ENCODE measurements around the gene GH1.

The GH1 gene

DNA sequence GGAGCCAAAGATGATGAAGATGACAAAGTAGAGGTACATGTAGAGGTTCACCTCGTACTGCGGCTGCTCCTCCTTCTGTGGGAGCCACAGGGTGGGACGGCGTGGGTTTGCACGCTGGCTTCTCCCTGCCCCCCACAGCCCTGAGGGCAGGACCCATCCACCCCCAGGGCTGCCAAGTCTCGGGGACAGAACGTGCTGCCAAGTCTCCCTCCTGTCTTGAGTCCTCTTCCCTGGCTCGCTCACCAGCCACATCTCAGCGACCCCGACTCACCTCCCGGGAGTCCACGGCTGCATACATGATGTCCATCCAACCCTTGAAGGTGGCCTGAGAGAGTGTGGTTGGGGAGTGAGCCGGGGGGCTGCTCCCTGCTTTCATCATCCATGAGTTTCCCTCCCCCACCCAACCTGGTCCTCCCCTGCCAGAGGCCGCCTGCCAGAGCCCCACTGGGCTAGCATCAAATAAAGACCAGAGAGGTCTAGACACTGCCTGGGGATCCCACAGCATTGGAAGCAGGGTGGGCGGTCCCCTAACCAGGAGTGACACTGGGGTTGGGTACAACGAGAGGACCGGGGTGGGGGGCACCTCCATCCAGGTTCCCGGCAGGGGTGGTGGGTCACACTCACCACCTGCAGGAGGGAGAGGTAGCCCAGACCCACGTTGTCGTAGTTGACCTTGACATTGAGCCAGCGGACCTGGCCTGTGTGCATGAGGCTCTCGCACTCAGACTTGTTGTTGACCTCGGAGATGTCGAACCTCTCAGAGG lies 26.3 kb upstream of the GH1 start:
- DNase-seq (ENCODE audit: low read depth) = no peak

DNA sequence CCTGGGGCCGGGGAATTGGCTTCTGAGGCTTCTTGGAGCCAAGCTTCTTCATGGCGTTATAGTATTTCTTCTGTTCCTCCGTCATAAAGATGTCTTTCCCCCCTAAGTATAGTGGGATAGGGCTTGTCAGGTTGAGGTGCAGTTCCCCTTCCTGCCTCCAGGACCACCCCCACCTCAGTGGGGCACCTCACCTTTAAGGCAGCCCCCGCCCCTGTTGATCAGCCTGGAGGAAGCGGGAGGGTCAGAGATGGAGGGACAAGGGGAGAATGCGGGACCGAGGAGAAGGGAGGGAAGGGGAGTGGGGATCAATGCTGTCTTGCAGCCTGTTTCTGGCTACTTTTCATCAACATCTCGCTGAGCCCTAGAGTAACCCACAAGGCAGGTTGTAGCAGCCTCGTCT lies 25.1 kb upstream of the GH1 start:
- DNase-seq (ENCODE audit: low read depth) = no peak

DNA sequence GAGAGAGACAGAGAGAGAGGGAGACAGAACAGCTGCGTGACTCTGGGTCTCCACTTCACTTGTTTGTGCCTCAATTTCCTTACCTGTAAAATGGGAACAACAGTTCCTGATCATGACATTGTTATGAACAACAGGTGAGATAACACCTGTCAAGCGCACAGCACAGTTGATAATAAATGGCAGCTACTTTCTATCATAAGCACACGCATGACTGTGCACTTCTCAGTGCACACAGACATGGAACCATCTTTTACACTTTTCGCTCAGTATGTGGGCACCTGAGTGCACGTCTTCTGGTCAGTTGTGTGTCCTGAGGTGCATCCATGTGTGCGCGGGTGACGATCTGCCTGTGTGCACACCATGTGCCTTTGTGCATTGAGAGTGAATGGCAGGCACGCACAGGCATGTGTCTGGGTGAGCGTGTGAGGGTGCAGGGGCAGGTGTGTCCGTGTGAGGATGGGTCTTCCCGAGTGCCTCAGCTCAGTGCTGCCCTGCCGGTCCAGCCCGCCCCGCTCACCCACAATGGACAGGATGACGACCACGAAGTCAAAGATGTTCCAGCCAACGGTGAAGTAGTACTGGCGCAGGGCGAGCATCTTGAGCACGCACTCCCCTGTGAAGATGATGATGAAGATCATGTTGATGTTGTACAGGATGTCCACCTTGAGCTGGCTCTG lies 23.8 kb upstream of the GH1 start:
- DNase-seq (ENCODE audit: low read depth) = no peak

DNA sequence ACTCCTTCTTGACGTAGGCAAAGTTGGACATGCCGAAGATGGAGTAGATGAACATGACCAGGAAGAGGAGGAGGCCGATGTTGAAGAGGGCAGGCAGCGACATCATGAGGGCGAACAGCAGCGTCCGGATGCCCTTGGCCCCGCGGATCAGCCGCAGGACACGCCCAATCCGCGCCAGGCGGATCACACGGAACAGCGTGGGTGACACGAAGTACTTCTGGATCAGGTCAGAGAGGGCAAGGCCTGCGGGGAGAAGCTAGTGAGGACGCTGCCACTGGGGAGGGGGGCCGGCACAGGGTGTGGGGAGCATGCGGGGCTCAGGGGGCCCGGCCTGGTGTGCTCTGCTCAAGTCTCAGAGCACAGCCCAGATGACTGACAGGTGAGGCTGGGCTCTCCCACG lies 23.1 kb upstream of the GH1 start:
- no peak for DNase-seq (ENCODE audit: low read depth)

DNA sequence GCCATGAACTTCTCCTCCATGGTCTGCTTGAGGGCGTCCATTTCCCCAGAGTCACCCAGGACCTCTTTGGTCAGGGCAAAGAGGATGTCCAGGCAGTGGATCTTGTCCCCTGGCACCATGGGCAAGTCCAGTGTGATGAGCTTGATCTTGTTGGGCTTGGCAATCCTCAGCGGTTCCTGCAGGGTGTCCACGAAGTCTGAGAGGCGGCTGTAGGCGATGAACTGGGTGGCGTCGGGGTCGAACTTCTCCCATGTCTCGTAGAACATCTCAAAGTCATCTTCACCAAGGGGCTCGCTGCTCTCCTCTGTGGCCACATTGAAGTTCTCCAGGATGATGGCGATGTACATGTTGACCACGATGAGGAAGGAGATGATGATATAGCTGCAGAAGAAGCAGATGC lies 22.5 kb upstream of the GH1 start:
- DNase-seq (ENCODE audit: low read depth) = no peak

DNA sequence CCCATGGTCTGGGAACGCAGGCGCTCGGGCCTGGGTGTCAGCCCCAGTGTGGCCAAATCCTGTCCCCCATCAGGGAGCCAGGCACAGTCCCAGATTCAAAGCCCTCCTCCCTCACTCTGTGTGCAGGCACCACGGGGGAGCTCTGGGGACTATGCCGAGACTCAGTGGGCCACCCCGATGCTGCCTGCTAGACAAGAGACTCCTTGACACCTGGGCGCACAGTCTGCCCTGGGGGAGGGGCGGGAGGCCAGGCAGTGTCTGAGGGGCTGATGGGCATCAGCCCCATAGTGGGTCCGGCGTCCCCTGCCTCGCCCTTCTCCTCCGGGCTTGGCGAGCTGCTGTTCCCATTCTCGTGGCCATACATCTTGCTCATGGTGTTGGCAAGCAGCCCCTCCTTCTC lies 21.9 kb upstream of the GH1 start:
- no peak for DNase-seq (ENCODE audit: low read depth)

DNA sequence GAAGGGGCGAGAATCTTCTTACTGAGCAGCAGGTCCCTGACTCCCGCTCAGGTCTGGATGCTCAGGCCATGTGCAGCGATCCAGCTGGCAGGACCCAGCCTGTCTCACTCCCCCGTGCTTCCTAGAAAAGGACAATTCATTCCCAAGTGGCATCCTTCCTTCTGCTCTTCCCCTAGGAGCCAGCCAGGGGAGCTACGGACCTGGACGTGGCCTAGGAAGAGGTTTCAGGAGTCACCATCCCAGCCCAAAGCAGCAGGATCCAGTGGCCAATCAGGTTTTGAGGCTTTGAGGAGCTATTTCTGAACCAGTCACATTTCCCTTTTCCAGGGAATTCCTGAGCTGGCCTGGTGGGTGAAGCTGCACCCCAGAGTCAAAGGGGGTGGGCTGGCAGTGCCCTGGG lies 21.2 kb upstream of the GH1 start:
- no peak for DNase-seq (ENCODE audit: low read depth)

DNA sequence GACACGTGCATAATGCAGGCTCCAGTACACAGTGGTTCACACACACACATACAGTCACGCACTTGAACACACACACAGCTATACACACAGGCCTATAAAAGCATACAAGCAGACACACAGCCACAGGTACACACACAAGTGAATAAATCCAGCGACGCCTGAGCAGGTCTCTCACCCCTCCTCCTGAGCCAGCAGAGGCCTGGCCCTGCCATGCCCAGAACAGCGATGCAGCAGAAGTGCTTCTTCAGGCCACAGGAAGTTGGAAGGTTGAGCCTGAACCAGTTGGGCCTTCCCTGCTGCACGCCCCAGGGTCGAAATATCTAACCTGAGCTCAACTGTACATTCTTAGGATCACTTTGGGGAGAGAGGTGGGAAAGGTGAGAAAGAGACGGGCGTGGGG lies 20.8 kb upstream of the GH1 start:
- DNase-seq (ENCODE audit: low read depth) = no peak

DNA sequence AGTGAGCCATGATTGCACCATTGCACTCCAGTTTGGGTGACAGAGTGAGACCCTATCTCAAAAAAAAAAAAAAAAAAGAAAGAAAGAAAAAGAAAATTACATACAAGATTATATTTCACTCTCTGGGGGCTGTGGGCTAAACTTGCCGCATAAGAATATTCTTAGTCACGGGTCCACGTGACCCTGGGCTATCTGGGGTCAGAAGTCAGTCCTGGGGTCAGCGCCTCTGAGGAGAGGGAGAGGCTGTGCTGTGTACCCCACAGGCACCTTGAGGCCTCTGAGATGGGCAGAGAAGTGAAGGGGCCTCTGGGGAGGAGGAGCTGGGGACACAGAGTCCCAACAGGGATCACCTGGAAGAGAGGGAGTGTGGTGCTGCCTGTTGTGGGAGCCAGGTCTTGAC lies 19.3 kb upstream of the GH1 start:
- no peak for DNase-seq (ENCODE audit: low read depth)

DNA sequence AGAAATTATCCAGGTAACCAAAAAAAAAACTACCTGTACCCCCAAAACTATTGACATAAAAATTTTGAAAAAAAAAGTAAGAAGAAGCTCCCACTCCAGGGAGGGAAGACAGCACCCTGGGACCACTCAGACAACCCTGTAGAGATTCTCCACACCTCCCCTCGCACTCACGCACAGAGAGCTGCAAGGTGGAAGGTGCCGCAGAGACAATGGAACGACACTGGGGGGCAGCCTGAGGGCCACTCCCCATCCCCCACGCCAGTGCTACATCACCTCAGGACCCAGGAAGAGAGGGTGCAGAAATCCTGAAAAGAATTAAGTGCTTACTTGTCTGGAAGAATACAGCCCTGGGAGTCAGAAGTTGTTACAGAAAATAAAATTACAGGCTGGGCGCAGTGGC lies 18.7 kb upstream of the GH1 start:
- DNase-seq (ENCODE audit: low read depth) = no peak

DNA sequence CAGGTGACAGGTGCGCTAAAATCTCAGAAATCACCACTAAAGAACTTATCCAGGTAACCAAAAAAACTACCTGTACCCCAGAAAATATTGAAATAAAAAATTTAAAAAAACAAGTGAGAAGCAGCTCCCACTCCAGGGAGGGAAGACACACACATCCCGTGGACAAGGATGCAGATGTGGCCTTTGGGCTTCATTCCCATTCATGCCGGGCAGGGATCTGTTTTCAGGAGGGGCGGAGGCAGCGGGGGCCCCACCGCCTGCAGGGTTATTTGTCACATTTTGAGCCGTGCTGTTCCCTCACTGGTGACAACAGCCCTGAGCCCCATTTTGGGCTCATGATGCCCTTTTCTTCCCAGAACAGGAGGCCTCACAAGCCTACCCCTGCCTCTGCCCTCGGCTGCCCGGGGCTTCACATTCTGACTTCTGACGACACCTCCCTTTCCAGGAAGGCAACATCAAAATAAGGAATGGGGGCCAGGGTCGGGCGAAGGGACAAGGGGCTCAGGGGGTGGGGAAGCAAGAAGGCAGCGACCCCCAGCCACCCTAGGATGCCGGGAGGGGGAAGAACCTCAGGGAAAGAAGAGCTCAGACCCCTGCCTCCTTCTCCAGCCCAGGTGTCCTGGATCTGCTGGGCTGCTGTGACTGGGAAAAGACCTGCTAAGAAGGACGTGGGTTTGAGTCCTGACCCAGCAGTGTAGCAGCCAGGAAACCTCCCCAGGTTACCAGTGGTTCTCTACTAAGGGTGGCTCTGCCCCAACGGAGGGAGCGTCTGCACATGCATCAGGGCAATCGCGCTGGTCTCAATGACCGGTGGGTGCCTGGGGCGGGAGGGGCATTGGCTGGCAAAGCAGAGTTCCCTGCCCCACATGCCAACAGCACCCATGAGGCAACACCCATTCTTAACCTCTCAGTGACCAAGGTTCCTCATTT lies 15.8 kb upstream of the GH1 start:
- no peak for DNase-seq (ENCODE audit: low read depth)

DNA sequence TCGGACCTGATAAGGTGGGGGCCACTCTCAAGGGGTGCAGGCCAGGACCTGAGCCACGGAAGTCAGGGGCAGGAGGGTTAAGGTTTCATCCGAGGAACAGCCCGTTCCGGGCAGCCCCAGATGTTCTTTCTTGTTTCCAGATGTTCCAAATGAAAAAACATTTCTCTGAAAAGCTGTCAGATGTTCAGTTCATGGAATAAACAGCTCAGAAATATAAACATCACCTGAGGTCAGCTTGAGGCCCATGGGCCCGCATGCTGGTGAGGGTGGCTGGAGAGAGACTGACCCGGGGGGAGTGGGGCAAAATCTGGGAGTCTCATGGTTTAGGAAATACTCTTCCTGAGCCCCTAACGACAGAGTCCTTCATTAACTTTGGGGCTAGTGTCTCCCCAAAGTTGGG lies 15.0 kb upstream of the GH1 start:
- no peak for DNase-seq (ENCODE audit: low read depth)

DNA sequence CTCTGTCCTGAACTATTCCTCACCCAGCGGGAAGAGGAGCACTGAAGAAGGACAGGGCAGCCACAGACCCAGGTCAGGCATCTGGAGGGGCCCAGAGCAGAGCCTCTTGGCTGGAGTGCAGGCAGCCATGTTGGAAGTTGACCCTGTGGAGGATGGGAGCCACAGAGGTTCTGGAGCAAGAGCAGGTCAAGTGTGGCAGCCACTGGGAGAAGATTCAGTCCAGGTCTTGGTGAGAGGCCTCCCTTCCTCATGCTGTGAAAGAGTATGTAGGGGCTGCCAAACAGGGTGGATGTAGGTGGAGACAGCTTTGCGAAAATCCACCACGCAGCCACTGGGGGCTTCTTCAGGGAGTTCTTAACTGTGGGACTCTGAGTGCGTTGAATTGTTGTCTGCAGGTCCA lies 14.1 kb upstream of the GH1 start:
- no peak for DNase-seq (ENCODE audit: low read depth)

DNA sequence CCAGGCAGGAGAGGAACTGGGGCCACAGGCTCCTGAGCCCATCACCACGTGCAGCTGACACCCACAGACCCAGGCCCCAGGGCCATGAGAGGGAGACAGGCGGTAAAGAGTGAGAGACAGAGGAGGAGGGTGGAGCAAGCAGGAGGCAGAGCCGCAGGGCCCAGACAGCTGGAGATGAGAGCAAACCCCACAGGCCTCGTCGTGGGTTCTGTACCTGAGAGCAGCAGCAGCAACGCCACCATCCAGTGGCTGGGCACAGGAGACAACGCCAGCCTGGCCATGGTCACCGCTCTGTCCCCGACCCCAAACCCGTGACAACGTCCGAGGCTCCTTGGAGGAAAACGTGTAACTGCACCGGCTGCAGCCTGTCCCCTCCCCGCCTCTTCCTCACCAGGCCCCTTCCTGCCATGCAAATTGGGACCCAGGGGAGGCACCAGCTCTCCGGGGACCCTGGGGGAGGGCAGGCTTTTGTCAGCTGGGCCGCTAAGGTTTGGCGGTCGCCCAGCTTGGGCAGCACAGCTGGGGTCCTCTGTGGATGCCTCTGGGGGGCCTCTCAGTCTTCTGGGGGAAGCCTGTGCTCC lies 13.4 kb upstream of the GH1 start, which contains the start of gene CD79B:
Gene CD79B (minus strand): TSS at position 351 of the 581 bp plus-strand sequence. CDS start 70 bp downstream, at position 281.
- DNase-seq (ENCODE audit: low read depth) = no peak

DNA sequence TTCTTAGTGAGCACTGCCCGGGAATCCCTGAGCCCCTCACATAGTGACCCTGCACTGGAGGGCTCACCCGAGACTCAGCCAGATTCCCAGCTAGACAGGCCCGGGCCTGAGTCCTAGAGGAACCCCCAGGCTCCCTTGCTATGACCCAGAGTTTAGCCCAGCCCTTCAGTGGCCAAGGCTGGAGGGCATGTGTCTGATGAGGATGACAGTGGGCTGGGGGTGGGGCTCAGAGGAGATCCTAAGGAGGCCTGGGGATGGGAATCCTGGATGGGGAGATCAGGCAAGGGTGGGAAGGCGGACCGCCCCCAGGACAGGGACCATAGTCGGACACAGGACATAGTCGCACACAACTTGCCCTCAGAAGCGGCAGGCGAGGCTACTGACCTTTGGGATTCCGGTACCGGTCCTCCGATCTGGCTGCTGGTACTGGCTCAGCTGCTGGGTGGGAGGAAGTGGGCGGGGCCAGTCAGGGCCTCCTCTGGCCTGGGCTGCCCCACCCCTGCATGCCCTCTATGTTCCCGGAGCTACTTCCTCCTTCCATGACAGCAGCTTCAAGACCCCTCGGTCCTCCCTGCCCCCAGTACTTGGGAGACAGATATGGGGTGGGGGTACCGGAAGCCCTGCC lies 12.4 kb upstream of the GH1 start:
- DNase-seq (ENCODE audit: low read depth) = peak; percentile 50

DNA sequence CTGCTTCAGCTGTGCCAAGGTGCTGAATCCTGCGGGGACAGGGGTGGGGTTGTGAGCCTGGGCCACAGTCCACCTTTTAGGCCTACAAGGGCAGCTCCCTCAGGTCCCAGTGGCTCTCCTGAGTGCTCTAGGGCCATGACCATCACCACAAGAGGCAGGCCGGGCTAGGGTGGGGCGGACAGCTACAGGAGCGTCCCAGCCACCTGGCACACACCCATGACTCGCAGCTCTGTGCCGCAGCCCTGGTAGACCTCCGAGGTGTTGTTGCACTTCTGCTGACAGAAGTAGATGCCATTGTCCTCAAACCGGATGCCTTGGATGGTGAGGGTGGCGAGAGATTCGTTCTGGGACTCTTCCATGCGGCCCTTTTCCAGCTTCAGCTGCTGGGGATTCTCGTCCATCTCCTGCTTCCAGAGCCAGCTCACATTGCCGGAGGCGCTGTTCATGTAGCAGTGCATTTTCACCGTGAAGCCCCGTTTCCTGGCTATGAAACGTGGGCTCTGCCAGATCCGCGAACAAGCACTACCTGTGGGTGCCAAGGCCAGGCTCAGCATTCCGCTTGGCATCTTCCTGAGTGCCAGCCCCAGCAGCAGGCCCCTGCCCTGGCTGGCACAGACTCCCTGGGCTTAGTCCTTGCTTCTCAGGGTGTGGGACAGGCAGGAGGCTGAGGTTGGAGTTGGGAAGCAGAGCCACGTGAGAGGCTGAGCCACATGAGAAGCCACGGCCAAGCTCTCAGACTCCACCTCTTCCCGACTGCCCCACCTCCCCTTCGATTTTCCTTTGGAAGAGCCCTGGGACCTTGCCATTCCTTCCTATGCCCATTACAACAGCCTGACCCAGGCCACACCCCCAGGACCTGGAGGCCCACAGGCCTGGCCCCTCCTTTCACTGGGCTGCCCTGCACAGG lies 11.5 kb upstream of the GH1 start:
- DNase-seq (ENCODE audit: low read depth) = no peak

DNA sequence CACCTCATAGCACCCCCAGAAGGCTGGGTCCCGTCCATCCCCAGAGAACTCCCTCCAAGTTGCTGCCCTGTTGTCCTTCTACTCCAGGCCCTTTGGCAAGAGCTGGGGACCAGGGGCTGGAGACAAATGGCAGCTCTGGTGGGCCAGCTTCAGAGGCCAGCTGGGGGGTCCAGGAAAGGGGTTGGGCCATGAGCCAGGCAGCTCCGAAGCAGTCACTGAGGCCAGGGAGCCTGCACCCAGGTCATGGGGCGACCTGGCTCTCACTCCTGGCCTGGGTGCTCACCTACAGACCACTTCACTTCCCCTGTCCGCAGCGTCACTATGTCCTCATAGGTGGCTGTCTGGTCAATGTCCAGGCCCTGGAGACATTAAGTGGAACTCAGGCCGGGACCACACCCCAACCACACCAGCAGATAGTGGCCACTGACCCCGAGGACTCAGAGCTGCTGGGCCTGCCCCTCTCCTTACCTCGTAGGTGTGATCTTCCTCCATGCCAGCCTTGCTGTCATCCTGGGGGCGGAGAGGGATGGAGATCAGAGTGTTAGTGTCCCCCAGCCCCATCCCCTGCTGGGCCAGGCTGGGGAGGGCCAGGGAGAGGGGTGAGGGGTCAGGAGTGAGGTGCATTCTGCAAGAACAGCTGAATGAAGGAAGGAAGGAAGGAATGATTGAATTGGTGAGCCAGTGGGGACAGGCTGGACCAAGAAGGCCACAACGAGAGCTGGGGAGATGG lies 10.5 kb upstream of the GH1 start:
- no peak for DNase-seq (ENCODE audit: low read depth)

DNA sequence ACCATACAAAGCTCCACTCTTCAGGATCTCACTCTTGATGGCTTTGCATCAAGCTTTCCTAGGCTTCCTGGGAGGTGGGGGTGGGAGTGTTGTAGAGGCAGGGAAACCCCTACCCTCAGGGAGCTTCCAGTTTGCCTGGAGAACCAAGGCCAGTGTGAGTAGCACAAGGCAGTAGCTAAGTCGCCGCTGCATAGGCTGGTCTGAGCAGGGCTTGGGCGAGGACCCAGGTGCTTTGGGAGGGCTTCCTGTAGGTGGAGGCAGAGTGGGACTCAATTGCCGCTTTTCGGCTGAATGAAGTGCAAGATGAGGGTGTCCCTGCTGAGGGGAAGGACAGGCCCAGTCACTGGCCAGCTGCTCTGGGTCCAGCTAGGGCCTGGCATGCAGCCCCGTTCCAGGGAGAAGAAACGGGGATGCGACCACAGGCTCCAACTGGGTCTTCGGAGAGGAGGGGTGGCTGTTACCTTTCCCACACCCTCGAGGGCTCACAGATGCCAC lies 9.6 kb upstream of the GH1 start:
- no peak for DNase-seq (ENCODE audit: low read depth)

DNA sequence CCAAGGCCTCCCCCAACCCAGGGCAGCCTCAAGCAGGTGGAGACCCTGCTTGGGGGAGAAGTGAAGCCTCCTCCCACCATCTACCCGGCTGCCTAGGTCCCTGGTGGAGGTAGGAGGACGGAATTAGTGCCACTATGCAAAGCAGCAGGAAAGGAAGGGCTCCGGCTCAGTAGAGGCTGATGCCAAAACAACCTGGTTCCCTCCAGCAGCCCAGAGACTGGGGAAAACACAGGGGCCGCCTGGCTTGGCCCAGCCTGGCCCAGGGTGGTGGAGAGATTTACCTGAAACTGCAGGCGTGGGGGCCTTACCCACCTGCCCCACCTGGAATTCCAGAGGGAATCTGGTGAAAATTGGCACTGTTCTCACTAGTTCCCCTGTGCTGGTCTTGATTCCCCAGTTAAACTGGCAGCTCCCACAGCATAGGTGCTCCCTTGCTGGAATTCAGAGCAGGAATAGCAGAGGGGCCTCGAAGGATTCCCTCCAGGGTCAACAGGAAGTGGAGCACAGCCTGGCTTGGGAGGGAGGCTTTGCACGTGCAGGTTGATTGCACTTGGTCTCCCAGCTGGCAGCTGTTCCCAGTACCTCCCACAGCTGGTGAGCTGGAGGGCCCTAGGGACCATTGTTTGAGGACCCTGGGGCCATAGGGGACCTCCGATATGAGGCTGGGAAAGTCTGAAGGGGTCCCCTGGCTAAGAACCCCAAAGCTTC lies 9.0 kb upstream of the GH1 start:
- no peak for DNase-seq (ENCODE audit: low read depth)
